GM18498 (cell line): ENCODE data around the gene NMT2.
"Not testable (repeated sequence)": the region's sequence is repeated elsewhere in the genome, so short reads cannot be mapped to it uniquely, and the experiment has no call there.

Experiments used
- ATAC-seq: cut with Tn5 transposase; IDR thresholded peaks from one replicate; pipeline ENCODE4 v1.9.1; 2021; ENCODE audit warnings: mild to moderate bottlenecking, moderate library complexity; ENCODE audit not compliant: unreplicated experiment

NMT2 gene

DNA sequence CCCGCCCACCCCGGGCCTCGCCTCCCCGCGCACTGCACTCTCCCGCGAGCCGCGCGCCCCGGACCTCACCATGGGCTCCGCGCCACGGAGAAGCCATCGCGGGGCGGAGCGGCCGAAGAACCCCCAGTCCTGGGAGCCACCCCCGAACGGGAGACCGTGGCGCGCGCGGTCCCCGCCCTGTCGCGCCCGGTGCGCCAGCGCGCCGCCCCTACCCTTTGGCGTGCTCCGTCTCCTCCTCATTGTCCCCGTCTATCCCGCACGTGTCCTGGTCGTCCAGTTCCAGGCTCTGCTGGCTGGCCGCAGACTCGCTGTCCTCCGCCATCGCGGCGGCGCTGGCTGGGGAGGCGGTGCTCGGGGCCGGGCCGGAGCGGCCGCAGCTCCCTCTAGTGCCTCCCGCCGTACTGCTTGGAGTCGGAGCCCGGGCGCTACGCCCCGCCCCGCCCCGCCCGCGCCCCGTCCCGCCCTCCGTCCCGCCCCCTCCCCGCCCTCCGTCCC lies at the start of gene NMT2:
Gene NMT2 (minus strand): TSS at position 403 of the 495 bp plus-strand sequence. CDS start 81 bp downstream, at position 322.
- peak; percentile 93 for ATAC-seq

DNA sequence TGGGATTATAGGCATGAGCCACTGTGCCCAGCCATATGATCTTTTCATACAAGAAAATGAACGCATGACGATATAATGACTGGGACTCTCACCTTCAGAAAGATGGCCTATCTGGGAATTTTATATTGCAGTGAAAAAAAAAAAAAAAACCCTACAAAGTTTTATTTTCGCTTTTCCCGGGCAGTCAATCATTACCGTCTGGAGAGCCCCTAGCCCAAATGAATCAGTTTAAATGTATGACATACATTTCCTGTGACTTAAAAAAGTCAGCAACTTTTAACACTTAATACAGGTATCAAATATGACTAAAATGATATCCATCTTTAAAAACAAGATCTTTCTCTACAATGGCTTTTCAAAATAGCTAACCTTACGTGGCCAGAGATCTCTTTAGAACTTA lies 48.2 kb upstream of the NMT2 start:
- no peak for ATAC-seq

DNA sequence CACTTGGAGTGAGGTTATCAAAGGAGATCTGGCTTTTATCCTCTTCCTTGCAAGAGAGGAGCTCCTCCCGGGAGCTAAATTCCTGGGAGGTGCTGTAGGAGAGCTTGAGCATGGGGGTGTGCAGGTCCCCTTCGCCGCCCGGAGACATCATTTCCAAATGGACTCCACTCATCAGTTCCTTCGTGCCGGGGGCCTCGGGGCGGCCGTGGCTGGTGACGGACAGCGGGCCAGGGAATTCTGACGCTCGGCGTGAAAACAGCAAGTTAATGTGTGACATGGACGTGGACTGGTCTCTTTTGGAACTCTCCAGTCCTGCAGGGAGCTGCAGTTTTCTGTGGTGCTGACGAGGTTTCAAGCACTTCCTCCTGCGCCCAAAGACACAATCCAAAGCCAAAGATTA lies 45.7 kb upstream of the NMT2 start:
- ATAC-seq: no peak

DNA sequence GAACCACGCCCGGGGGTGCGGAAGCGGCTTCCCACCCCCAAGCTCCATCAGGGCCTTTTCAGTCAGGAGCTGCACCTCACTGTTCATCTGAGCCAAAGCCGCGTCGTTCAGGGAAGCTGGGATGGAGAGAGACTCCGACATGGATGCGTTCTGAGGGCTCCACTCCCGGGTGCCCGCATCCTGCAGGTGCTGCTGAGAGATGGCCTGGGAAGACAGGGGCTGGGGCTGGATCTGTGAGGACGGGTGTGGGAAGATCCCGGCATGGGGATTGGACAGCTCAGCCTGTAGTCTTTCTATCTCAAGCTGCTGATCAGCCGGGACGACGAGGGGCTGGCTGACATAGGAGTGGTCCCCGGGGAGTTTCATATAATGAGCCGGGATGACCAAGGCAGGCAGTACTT lies 45.0 kb upstream of the NMT2 start:
- no peak for ATAC-seq

DNA sequence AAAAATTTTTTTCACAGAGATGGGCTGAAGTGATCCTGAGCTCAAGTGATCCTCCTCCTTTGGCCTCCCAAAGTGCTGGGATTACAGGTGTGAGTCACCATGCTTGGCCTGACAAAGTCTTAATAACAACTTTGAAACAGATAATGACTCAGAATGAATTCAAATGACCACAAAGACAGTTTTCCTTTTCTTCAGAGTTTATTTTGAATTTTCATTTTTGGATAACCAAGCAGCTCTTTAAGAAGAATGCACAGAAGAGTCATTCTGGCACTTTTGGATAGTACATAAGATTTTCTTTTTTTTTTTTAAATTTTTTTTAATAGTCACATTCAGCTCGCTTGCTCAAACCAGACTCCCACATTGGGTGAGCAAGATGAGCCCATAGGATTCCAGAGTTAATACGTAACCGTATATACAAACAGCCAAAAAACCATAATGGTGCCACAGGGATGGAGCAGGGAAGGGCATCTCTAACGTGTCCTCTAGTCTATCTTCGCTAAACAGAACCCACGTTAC lies 43.0 kb upstream of the NMT2 start:
- ATAC-seq: no peak

DNA sequence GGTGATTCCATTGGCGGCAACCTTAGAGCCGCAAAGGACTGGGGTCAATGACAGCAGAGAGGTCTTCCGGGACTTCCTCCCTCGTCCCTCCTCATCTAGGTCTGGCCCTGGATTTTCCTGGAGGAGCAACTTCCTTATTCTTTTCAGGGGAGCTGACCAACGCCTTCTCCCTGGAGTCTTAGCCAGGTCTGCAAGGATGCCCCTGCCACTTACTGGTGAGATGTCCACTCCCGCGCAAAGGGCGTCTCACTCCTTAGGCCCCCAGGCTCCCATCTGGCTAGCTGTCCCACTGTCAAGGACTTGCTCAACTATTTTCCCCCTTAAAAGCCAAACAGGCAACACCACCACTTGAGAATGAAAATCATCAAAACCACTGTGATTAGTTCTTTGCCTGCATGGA lies 42.0 kb upstream of the NMT2 start:
- no peak for ATAC-seq

DNA sequence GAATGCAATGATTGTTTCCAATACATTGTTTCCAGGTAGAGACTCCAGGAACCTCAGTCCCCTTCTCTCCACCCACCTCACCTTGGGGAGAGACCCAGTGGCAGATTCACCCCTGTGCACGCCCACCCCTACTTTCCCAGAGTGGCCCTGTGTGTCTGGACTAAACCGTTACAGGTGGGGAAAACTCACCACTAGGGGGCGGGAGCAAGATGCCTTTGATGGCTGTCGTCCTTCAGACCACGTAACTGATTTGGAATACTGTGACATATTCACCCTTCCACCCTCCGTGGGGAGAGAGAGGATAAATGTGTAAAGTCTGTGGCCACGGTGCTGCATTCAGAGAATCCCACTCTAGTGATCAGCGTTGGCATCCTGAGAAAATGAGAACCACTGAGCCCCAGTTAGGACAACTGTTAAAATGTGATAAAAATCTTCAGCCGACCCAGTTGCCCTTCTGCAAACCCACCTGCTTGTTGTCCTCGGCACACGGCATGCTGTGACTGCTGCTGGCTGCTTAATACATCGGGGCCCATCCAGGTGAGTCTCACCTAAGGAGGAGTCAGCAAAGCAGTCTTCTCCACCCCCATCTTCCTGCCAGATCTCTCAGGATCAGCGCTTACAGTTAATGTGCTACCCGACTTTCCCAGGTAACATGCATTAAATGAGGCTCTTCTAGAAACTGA lies 41.5 kb upstream of the NMT2 start:
- peak; percentile 59 for ATAC-seq

DNA sequence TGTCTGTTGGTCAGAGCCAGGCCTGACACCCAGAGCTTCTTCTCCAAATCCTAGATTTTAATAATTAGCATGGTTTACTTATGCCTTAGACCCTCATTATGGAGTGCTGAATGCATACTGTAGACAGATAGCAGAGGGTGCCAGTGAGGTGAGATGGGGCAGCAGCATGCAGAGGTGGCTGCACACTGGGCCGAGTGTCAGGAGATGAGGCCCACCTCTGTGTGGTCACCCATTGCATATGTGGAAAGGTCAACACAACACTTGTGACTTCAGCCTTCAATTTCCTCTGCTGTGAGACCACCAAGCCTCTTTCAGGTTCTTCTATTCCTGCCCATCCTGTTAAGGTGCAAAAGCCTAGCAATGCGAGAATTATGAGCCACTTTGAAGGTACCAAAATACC lies 39.7 kb upstream of the NMT2 start:
- no peak for ATAC-seq

DNA sequence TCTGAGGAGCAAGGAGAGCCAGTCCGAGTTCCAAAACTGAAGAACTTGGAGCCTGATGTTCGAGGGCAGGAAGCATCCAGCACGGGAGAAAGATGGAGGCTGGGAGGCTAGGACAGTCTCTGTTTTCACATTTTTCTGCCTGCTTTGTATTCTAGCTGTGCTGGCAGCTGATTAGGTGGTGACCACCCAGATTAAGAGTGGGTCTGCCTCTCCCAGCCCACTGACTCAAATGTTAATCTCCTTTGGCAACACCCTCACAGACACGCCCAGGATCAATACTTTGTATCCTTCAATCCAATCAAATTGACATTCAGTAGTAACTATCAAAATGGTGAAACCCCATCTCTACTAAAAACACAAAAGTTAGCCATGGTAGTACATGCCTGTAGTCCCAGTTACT lies 38.9 kb upstream of the NMT2 start:
- not testable (repeated sequence) for ATAC-seq

DNA sequence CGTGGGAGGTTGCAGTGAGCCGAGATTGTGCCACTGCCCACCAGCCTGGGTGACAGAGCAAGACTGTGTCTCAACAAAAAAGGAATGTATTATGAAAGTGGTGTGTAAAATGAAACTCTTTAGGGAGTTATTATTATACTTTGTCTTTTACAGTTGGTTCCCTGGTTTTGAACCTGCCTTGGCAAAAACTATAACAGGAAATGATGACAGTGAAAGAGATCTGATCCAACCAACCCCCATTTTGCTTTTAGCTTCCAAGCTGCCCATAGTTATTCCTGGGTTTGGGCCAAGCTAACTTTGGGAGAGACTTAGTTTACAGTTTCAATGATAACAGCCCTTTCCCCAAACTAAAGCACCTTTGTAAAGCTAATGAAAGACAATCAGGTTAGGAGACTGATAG lies 34.1 kb upstream of the NMT2 start:
- ATAC-seq: no peak

DNA sequence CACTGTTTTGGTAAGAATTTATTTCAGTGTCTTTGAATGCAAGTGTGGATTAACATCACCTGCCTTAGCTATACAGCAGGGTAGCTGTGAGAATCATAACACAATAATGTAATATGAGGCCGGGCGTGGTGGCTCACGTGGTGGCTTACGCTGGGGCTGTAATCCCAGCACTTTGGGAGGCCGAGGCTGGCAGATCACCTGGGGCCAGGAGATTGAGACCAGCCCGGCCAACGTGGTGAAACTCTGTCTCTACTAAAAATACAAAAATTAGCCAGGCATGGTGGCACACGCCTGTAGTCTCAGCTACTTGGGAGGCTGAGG lies 33.8 kb upstream of the NMT2 start:
- not testable (repeated sequence) for ATAC-seq

DNA sequence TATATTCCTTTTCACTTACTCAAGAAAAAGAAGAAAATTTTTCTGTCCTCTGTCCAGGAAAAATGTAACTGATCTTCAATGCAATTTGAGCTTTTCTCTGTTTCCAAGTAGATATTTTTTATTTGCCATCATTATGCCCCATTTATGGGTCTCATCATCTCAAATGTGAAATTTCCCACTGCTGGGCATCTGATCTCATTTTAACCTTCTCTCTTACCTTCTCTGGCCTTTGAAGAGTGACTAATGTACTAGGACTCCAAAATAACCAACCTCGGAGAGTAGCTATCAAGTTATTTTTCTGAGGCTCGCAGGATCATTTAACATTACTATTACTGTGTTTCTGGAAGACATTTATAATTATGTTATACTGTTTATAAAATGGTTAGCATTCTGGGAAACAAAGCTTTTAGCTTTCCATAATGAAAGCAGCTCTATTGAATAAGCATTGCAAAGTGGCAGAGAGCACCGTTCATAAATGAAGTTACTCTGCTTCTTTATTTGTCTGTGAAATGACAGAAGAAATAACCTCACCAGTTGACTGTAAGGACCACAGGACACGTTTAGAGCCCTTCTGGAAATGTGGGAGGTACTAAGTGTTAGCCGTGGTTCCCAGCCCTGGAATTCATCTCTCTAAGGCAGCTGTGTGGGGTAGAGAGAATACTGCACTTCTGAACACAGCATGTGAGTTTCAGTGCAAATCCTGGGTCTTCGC lies 33.3 kb upstream of the NMT2 start:
- no peak for ATAC-seq

DNA sequence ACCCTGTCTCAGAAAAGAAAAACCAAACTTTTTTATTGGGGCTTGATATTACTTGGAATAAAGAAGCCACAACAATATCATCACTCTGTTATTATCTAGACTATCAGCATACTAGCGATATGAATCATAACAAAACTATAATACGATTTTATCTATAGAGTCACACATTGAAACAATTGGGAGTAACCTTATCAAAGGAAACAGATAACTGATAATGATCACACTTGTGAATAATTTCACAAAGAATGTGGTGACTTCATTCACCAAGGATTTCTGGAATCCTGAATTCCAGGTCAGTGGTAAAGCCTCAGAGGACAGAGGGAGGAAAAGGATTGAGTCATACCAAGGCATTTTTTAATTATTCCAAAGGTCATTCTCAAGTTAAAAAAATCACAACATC lies 32.1 kb upstream of the NMT2 start:
- no peak for ATAC-seq

DNA sequence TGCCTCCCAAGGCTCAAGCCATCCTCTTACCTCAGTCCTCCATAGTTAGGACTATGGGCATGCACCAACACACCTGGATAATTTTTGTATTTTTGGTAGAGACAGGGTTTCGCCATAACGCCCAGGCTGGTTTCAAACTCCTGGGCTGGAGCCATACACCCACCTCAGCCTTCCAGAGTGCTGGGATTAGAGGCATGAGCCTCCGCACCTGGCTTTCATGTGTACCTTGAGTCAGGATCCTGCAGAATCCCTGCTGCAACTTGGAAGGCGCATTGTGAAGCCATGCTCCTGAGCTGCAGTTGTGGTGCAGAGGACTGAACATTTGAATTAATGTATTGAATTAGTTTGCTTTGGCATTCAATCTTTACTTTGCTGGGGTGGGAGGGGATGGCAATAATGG lies 29.4 kb upstream of the NMT2 start:
- no peak for ATAC-seq

DNA sequence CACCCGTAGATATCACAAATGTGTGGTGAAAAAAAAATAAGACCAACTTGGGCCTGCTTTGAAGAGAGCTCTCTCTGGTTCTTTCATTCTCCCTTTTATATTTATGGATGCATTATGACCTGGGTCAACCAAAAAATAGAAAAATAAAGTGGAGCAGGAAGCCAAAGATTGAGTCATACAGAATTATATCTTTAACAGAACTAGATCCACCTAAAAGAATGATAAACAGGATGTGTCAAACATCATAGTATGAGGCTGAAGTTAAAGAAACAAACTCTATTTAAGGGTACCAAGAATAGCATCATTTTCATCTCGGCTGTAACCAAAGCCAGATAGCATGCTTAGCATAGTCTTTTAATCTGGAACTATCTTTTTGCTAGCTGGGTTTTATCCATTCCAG lies 28.8 kb upstream of the NMT2 start:
- ATAC-seq: no peak

DNA sequence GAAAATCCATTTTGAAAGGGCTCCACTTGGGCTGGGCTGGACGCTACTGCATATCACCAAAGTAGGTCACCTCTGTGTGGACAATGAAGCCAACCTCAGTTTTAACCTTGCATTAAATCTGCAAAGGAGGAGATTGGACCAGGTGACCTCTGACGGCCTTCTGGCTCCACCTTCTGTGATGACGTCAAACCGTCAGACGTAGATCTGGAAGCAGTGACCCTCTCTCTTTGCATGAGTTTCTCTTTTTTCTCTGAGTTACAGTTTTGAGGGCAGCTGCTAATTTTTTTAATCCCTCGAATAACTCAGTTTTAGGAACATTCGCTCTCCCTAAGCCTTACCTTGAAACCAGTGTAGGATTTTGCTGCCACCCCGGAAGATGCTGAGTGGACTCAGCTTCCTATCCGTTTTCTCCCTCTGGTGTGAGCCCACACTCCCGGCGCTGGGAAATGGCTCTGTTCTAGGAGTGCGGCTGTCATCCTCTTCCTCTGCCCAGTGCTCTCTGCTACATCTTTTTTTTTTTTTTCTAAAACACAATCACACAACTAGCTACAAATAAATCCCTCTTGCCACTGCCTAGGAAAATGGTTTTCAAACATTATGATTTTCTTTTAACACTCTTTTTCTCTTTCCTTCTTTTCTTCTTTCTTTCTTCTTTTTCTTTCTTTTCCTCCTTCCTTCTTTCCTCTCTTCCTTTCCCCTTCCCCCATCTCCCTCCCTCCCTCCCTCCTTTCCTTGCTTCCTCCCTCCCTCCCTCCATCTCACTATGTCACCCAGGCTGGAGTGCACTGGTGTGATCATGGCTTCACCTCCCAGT lies 27.7 kb upstream of the NMT2 start:
- ATAC-seq: no peak

DNA sequence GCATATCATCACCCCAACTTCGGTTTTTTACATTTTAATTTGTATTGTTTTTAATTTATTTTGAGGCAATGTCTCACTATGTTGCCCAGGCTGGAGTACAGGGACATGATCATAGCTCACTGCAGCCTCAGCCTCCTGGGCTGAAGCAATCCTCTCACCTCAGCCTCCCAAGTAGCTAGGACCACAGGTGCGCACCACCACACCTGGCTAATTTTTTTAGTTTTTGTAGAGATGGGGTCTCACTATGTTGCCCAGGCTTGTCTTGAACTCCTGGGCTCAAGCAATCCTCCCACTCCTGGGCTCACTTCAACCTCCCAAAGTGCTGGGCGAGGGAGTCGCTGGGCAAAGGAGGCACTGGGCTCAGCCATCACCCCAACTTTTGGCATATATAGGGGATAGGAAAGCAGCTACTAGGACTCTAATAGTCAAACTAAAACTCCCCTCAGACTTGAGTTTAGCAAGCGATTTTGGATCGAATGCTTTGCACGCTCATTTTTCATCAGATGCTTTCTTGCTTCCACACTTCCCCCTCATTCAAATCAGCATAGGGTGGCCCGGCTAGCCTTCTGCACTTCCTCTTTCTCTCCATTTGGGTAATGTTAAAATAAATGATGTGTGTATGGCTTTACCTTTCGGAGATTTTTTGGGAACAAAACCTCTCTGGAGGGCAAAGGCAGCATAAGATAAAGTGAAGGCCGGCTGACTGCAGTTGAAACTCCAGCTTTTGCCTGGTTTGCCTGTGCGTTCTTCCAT lies 20.8 kb upstream of the NMT2 start:
- ATAC-seq: no peak

DNA sequence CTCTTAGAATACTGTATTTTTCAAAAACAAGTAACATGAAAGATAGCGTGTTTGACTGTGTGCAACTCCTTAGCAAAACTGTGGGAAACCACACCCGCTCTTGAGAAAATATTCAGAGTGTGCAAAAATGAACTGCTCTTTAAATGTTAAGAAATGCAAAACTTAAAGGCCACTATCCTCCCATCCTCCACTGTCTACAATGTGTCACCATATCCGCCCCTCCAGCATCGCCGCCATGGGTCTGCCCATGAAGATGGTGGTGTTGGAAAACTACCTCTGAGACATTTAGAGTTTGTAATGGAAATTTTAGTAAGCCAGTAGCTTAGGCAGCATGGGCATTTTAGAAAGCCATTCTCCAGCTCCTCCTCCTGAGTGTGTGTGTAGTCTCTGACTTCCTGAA lies 20.1 kb upstream of the NMT2 start:
- ATAC-seq: no peak

DNA sequence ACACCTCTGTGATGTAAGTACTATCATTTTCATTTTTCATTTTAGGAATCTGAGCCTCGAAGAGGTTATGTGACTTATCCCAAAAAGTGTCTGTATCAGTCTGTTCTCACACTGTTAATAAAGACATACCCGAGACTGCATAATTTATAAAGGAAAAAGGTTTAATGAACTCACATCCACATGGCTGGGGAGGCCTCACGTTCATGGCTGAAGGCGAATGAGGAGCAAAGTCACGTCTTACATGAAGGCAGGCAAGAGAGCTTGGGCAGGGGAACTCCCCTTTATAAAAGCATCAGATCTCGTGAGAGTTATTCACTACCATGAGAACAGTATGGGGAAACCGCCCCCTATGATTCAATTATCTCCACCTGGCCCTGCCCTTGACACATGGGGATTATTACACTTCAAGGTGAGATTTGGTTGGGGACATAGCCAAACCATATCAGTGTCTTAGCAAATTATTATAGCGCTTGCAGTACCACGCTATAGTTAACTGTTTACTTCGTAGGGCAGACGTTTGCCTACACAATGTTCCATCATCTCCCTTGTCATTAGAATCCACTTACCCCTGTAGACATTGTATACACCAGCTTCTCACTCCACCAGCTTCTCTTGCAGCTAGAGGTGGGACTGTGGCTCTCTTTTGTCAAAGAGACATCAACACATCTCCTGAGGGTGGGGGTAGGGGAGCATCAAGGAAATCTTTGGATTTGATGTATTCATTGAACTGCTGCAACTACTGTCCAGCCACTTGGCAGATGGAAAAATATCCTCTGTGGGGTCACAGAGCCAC lies 15.4 kb upstream of the NMT2 start:
- ATAC-seq: no peak

DNA sequence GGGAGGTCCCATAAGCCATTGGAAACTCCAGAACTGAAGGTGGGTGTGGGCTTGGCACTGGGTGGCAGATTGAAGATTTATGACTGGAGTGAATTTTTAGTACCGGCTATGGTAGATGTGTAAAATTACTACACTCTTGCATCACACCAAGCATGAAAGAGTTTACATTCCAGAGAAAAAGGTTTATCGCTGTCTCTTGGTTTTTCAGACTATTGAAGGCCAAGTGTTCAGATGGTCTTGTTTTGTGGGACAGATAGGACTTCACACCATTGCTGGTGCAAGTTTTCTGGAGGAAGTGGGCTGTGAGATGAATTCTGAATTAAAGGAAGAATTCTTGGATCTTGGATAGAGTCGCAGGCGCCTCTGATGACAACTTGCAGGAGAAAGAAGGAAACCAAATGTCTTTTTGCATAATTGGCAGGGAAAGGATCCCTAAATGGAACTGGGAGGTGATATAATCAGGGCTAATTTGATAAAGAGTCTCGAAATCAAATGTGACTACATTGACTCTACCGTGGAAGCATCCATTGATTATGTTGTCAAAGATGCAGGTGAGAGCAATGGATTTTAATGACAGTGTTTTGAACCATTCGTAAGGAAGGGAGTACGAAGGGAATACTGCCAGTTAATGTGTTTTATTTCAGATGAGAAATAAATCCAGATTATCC lies 14.2 kb upstream of the NMT2 start:
- ATAC-seq: no peak
